Measurements from ENCODE around the gene GORASP2.

The GORASP2 gene

DNA sequence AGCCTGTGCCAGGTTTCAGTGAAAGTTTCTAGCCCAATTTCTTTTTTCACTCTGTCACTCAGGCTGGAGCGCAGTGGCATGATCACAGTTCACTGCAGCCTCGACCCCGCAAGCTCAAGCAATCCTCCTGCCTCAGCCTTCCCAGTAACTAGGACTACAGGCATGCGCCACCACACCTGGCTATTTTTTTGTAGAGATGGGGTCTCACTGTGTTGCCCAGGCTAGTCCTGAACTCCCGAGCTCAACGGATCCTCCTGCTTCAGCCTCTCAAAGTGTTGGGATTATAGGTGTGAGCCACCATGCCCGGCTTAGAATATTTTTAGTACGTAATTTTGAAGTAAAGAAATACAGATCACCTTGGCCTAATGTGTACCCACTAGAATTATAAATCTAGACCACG, 87.1 kb downstream of the GORASP2 start:
- Histone ChIP-seq H3K27me3 (replicated peaks) (no peaks in the 10 kb centered on the region), H3K4me3 (ENCODE audit: low read depth, low read length) (no peak overlapping the region), H3K36me3 (replicated peaks) (peaks cover 3% of the 10 kb centered on the region), H3K27ac (no peak overlapping the region)
- in situ Hi-C loops (cut with HindIII; ENCODE audit: low pct_ligation_motif_present, low sequenced_read_pairs): no loop called here
- no peak for DNase-seq
- TF ChIP-seq, protein P1, sequence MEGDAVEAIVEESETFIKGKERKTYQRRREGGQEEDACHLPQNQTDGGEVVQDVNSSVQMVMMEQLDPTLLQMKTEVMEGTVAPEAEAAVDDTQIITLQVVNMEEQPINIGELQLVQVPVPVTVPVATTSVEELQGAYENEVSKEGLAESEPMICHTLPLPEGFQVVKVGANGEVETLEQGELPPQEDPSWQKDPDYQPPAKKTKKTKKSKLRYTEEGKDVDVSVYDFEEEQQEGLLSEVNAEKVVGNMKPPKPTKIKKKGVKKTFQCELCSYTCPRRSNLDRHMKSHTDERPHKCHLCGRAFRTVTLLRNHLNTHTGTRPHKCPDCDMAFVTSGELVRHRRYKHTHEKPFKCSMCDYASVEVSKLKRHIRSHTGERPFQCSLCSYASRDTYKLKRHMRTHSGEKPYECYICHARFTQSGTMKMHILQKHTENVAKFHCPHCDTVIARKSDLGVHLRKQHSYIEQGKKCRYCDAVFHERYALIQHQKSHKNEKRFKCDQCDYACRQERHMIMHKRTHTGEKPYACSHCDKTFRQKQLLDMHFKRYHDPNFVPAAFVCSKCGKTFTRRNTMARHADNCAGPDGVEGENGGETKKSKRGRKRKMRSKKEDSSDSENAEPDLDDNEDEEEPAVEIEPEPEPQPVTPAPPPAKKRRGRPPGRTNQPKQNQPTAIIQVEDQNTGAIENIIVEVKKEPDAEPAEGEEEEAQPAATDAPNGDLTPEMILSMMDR (IDR thresholded peaks at IDR 0.05; ENCODE audit: low read depth, low read length, missing control alignments): no peak
